Nephron (organoid): ENCODE data around the gene CNTN6.

Experiments used
- H3K27ac Mint-ChIP-seq, 3 experiments: 2 replicates each; pipeline ENCODE4 v1.8.0; 2020; ENCODE audit warnings: mixed read lengths in 3 of 3, mild to moderate bottlenecking in 2 of 3, moderate library complexity in 1 of 3
- H3K27me3 Mint-ChIP-seq: 2 replicates; pipeline ENCODE4 v1.8.0; 2021; ENCODE audit warnings: low read depth, mild to moderate bottlenecking, moderate library complexity, mixed read lengths
- H3K36me3 Mint-ChIP-seq: 2 replicates; pipeline ENCODE4 v1.8.0; 2020; ENCODE audit warnings: low read depth, mixed read lengths
- H3K4me1 Mint-ChIP-seq: 2 replicates; pipeline ENCODE4 v1.8.0; 2020; ENCODE audit warnings: mixed read lengths
- H3K4me3 Mint-ChIP-seq, 3 experiments: 2 replicates each; pipeline ENCODE4 v1.8.0; 2020; ENCODE audit warnings: mild to moderate bottlenecking in 3 of 3, mixed read lengths in 3 of 3, moderate library complexity in 2 of 3
- H3K9me3 Mint-ChIP-seq: 2 replicates; pipeline ENCODE4 v1.8.0; 2020; ENCODE audit warnings: mixed read lengths
- CTCF ChIP-seq, 3 experiments: fragments of 200-600 bp; sonication (generic); IDR thresholded peaks; one replicate each; pipeline ENCODE4 v1.5.0; 2021; ENCODE audit warnings: antibody characterized with exemption in 3 of 3; ENCODE audit not compliant: unreplicated experiment in 3 of 3

CNTN6 gene

GRCh38 chr3:1172644-1173043 lies 79.8 kb downstream of the CNTN6 start:
- H3K4me1 Mint-ChIP-seq: peaks cover 8% of the 10 kb centered on the region
- no peak for TF ChIP-seq CTCF (IDR thresholded peaks at IDR 0.05; ENCODE audit: unreplicated experiment in 3 of 3)
- H3K9me3 Mint-ChIP-seq: peaks cover 2% of the 10 kb centered on the region
- no peak overlapping the region for H3K27ac Mint-ChIP-seq
- peaks cover 13% of the 10 kb centered on the region for H3K27me3 Mint-ChIP-seq
- no peaks in the 10 kb centered on the region for H3K36me3 Mint-ChIP-seq
- no peak overlapping the region for H3K4me3 Mint-ChIP-seq

- Mint-ChIP-seq H3K27me3 (peaks cover 8% of the 10 kb centered on the region), H3K9me3 (peaks cover 8% of the 10 kb centered on the region), H3K36me3 (peaks cover 4% of the 10 kb centered on the region), H3K27ac (peak overlapping the region in 2 of 3 experiments; percentile 3 to 12), H3K4me1 (no peaks in the 10 kb centered on the region), H3K4me3 (no peak overlapping the region)
- TF ChIP-seq CTCF (IDR thresholded peaks at IDR 0.05; ENCODE audit: unreplicated experiment in 3 of 3): no peak
Observed at GRCh38 chr3:1179146-1179545, 86.3 kb downstream of the CNTN6 start.

- H3K9me3 Mint-ChIP-seq: peaks cover under 1% of the 10 kb centered on the region
- H3K27ac Mint-ChIP-seq: no peak overlapping the region
- H3K36me3 Mint-ChIP-seq: no peaks in the 10 kb centered on the region
- no peak overlapping the region for H3K4me3 Mint-ChIP-seq
- no peaks in the 10 kb centered on the region for H3K4me1 Mint-ChIP-seq
- TF ChIP-seq CTCF (IDR thresholded peaks at IDR 0.05; ENCODE audit: unreplicated experiment in 3 of 3): no peak
- no peaks in the 10 kb centered on the region for H3K27me3 Mint-ChIP-seq
Observed at GRCh38 chr3:1183320-1184048, 90.7 kb downstream of the CNTN6 start.

- Mint-ChIP-seq H3K9me3 (no peaks in the 10 kb centered on the region), H3K27ac (no peak overlapping the region), H3K4me3 (no peak overlapping the region), H3K36me3 (no peaks in the 10 kb centered on the region), H3K27me3 (no peaks in the 10 kb centered on the region), H3K4me1 (no peaks in the 10 kb centered on the region)
- no peak for TF ChIP-seq CTCF (IDR thresholded peaks at IDR 0.05; ENCODE audit: unreplicated experiment in 3 of 3)
Observed at GRCh38 chr3:1190569-1190968, 97.7 kb downstream of the CNTN6 start.

GRCh38 chr3:1191026-1191425 lies 98.2 kb downstream of the CNTN6 start:
- H3K4me3 Mint-ChIP-seq: no peak overlapping the region
- H3K36me3 Mint-ChIP-seq: no peaks in the 10 kb centered on the region
- TF ChIP-seq CTCF (IDR thresholded peaks at IDR 0.05; ENCODE audit: unreplicated experiment in 3 of 3): no peak
- no peak overlapping the region for H3K27ac Mint-ChIP-seq
- no peaks in the 10 kb centered on the region for H3K9me3 Mint-ChIP-seq
- no peaks in the 10 kb centered on the region for H3K27me3 Mint-ChIP-seq
- no peaks in the 10 kb centered on the region for H3K4me1 Mint-ChIP-seq

- no peaks in the 10 kb centered on the region for H3K4me1 Mint-ChIP-seq
- H3K27me3 Mint-ChIP-seq: no peaks in the 10 kb centered on the region
- no peaks in the 10 kb centered on the region for H3K9me3 Mint-ChIP-seq
- no peak overlapping the region for H3K27ac Mint-ChIP-seq
- H3K4me3 Mint-ChIP-seq: no peak overlapping the region
- no peaks in the 10 kb centered on the region for H3K36me3 Mint-ChIP-seq
- no peak for TF ChIP-seq CTCF (IDR thresholded peaks at IDR 0.05; ENCODE audit: unreplicated experiment in 3 of 3)
Observed at GRCh38 chr3:1195947-1196346, 103.1 kb downstream of the CNTN6 start.
